ENCODE results near the gene KLK13. TPM values are rescaled to one million over a fixed set of nuclear protein-coding genes. Genes with fewer than 3 reads are reported as not detected.

KLK13 gene
- polyA plus RNA-seq, 1 experiment, result not detected

DNA sequence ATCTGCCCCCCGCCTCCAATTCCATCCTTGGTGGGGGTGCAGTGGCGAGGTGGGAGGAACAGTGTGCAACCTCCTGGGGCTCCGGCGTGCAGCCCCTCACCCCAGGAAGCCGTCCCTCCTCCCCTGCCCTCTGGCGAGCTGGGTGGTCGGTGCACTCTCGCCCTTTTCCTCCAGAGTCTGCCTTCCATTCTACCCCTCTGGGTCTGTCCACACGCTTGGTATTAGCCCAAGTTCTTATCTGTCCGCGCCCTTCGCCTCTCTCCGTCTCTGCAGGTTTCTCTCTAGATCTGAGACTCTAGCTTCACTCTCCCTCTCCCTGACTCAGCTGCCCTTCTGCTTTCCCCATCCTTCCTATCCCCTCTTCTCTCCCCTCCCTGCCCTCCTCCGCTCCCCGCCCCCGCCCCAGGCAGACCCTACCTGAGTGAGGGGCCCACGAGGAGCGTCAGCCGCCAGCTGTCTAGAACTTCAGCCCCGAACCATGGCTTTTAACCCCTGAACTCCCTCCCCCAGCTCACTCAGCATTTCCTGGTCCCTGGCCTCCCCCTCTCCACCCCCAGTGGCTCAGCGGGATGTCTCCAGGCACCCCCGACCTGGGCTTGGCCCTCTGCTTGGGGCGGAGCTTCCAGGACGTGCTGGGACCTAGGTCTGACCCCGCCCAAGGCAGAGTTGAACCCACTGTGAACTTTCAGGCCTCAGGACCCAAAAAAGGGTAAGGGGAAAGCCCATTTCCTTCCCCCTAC lies 499 bp upstream of the KLK13 start:
- H3K4me3 ChIP-seq (ENCODE audit: low read depth, low read length), result peak overlapping the region; percentile 13; the same call in 1 of the 2 replicates
- CTCF ChIA-PET, result no interaction called here
- DNase-seq (ENCODE audit: low read depth, low spot score), result no peak
- H3K27me3 ChIP-seq (ENCODE audit: control insufficient read depth, insufficient read depth, low read length), result no peaks in the 10 kb centered on the region
- POLR2A ChIA-PET, result no interaction called here
- peaks cover 5% of the 10 kb centered on the region; the same call in 1 of the 2 replicates for H3K9me3 ChIP-seq (ENCODE audit: control insufficient read depth, insufficient read depth, low read length)
- TF ChIP-seq, protein P1, sequence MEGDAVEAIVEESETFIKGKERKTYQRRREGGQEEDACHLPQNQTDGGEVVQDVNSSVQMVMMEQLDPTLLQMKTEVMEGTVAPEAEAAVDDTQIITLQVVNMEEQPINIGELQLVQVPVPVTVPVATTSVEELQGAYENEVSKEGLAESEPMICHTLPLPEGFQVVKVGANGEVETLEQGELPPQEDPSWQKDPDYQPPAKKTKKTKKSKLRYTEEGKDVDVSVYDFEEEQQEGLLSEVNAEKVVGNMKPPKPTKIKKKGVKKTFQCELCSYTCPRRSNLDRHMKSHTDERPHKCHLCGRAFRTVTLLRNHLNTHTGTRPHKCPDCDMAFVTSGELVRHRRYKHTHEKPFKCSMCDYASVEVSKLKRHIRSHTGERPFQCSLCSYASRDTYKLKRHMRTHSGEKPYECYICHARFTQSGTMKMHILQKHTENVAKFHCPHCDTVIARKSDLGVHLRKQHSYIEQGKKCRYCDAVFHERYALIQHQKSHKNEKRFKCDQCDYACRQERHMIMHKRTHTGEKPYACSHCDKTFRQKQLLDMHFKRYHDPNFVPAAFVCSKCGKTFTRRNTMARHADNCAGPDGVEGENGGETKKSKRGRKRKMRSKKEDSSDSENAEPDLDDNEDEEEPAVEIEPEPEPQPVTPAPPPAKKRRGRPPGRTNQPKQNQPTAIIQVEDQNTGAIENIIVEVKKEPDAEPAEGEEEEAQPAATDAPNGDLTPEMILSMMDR (IDR thresholded peaks at IDR 0.05; ENCODE audit: low read depth, low read length), result no peak
- no peak overlapping the region for H3K27ac ChIP-seq (ENCODE audit: low read depth, low read length)

DNA sequence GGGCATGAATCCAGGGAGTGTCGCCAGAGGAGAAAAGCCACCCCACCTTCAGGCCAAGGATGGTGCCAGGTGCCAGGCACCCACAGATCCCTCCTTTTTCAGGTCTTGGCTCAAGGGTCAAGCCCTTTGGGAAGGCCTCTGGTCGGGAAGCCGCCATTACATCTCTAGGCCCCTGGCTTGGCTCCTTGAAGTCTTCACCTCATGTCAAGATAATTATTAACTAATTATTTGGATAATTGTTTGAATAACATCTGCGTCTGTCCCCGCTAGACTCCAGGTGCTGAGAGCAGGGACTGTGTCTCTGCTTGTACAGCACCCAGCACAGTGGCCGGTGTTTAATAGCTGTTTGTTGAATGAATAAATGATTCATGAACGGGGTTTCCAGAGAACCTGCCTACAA lies 1.2 kb downstream of the KLK13 start:
- Histone ChIP-seq H3K27me3 (ENCODE audit: control insufficient read depth, insufficient read depth, low read length) (no peaks in the 10 kb centered on the region), H3K27ac (ENCODE audit: low read depth, low read length) (no peak overlapping the region), H3K4me3 (ENCODE audit: low read depth, low read length) (no peak overlapping the region), H3K9me3 (ENCODE audit: control insufficient read depth, insufficient read depth, low read length) (peaks cover 5% of the 10 kb centered on the region; the same call in 1 of the 2 replicates)
- TF ChIP-seq, protein P1 (IDR thresholded peaks at IDR 0.05; ENCODE audit: low read depth, low read length), result no peak
- ChIA-PET POLR2A (no interaction called here), CTCF (no interaction called here)
- DNase-seq (ENCODE audit: low read depth, low spot score), result no peak

DNA sequence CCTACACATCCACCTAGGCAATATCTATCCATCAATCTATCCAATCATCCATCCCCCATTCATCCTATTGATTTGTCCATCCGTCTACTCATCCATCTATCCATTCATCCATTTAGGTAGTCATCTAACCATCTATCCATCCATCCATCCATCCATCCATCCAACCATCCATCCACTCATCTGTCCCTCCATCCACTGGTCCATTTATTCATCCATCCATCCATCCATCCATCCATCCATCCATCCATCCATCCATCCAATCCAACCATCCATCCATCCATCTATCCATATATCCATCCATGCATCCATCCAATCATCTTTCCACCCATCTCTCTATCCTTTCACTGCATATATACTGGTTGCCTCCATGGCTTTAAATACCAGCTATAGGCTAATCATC lies 3.9 kb downstream of the KLK13 start:
- H3K4me3 ChIP-seq (ENCODE audit: low read depth, low read length), result no peak overlapping the region
- H3K27ac ChIP-seq (ENCODE audit: low read depth, low read length), result no peak overlapping the region
- no peak for DNase-seq (ENCODE audit: low read depth, low spot score)
- H3K9me3 ChIP-seq (ENCODE audit: control insufficient read depth, insufficient read depth, low read length), result peaks cover 5% of the 10 kb centered on the region; the same call in 1 of the 2 replicates
- CTCF ChIA-PET, result no interaction called here
- no peaks in the 10 kb centered on the region for H3K27me3 ChIP-seq (ENCODE audit: control insufficient read depth, insufficient read depth, low read length)
- TF ChIP-seq, protein P1 (IDR thresholded peaks at IDR 0.05; ENCODE audit: low read depth, low read length), result no peak
- POLR2A ChIA-PET, result no interaction called here

DNA sequence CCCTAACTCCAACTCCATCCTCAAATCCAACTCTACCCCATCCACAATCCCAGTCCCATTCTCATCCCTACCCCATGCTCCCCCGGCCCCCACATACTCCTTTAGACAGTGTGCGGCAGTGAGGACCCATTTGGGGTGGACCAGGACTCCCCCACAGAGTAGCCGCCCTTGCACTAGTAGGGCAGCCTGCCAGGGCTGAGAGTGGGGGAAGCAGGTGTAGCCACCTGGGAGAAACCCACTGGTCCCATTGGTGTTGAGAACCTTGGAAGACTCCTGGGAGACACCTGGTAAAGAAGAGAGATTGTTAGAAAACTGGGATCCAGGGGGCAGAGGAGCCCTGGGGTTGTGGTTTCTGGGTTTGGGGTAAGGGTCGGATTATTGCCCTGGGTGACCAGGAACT lies 4.6 kb downstream of the KLK13 start:
- Histone ChIP-seq H3K27me3 (ENCODE audit: control insufficient read depth, insufficient read depth, low read length) (no peaks in the 10 kb centered on the region), H3K9me3 (ENCODE audit: control insufficient read depth, insufficient read depth, low read length) (peaks cover 5% of the 10 kb centered on the region; the same call in 1 of the 2 replicates), H3K27ac (ENCODE audit: low read depth, low read length) (no peak overlapping the region), H3K4me3 (ENCODE audit: low read depth, low read length) (no peak overlapping the region)
- TF ChIP-seq, protein P1 (IDR thresholded peaks at IDR 0.05; ENCODE audit: low read depth, low read length), result no peak
- POLR2A ChIA-PET, result no interaction called here
- no peak for DNase-seq (ENCODE audit: low read depth, low spot score)
- CTCF ChIA-PET, result no interaction called here

DNA sequence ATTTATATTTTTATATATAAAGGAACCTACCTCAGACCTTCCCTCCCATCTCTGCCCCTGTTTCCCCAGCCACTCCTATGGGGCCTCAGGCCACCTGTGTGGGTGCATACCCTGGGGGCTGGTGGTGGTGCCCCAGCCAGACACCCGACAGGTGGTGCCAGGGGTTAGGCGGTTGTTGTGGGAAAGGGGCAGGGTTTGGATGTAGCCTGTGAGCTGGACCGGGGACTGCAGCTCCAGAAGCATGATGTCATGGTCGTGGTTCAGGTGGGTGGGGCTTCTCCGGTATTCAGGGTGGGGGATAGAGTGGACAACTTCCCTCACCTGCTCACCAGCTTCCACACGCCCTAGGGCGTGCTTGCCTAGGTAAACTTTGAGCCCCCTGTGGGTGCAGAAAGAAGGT lies 5.2 kb downstream of the KLK13 start:
- ChIA-PET CTCF (no interaction called here), POLR2A (no interaction called here)
- peaks cover 4% of the 10 kb centered on the region; the same call in 1 of the 2 replicates for H3K9me3 ChIP-seq (ENCODE audit: control insufficient read depth, insufficient read depth, low read length)
- TF ChIP-seq, protein P1 (IDR thresholded peaks at IDR 0.05; ENCODE audit: low read depth, low read length), result no peak
- H3K4me3 ChIP-seq (ENCODE audit: low read depth, low read length), result no peak overlapping the region
- H3K27ac ChIP-seq (ENCODE audit: low read depth, low read length), result peak overlapping the region; percentile 31
- no peak for DNase-seq (ENCODE audit: low read depth, low spot score)
- no peaks in the 10 kb centered on the region for H3K27me3 ChIP-seq (ENCODE audit: control insufficient read depth, insufficient read depth, low read length)
